GM12892 (cell line): ENCODE data around the gene LRRFIP1.

Experiments used
- POLR2AphosphoS5 ChIP-seq: IDR thresholded peaks from 2 replicates; pipeline ENCODE4 v1.6.1; 2011; ENCODE audit warnings: low read depth, low read length, control low read depth
- TAF1 ChIP-seq: IDR thresholded peaks from 2 replicates; pipeline ENCODE4 v1.6.1; 2011; ENCODE audit warnings: low read depth, mild to moderate bottlenecking, control low read depth, low read length, borderline replicate concordance

DNA sequence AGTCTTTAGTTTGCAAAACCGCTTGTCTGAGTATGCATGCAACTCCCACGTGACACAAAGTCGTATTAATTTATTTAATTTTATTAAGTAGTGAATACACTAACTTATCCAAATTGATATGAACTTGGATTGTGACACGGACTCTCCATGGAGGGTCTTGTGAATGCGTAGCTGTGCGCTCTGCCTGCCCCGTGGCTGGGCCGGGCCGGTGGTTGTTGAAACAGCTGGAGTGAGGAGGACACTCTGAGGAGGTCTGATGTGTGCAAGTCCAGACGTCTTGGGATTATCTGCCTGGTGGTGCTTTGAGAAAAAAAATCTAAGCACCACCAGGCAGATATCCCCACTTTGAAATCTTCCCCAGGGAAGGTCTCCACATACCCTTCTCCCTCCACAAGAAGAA is 130.2 kb downstream of the LRRFIP1 start:
- TF ChIP-seq TAF1 (no peak), POLR2AphosphoS5 (no peak)
